Prostate gland (tissue), 2 donors: Measurements from ENCODE around the gene KLF4. TPM values are rescaled to one million over a fixed set of nuclear protein-coding genes. Genes with fewer than 3 reads are reported as not detected.

Experiments used
- DNase-seq: peaks from one replicate; pipeline ENCODE4 v3.0.0-alpha.2; 2019; ENCODE audit warnings: low spot score
- H3K27ac ChIP-seq, 2 donors: fragments of 200-600 bp; sonication (generic); 2 replicates each; pipeline ENCODE4 v1.5.1; 2017 to 2019
- H3K27me3 ChIP-seq: fragments of 200-600 bp; sonication (generic); replicated peaks from 2 replicates; pipeline ENCODE4 v1.5.1; 2019; ENCODE audit not compliant: insufficient read depth
- H3K36me3 ChIP-seq, 2 donors: fragments of 200-600 bp; sonication (generic); 1 replicate in 1 of 2; 2 replicates in 1 of 2; pipeline versions ENCODE4 v1.5.1 to v1.8.1; 2017 to 2019
- H3K4me1 ChIP-seq: fragments of 200-600 bp; sonication (generic); replicated peaks from 2 replicates; pipeline ENCODE4 v1.5.1; 2019
- H3K4me3 ChIP-seq, 2 donors: fragments of 200-600 bp; sonication (generic); 2 replicates each; pipeline ENCODE4 v1.5.1; 2017 to 2019
- H3K9me3 ChIP-seq: fragments of 200-600 bp; sonication (generic); 2 replicates; pipeline ENCODE4 v1.5.1; 2017
- CTCF ChIP-seq, 4 experiments: fragments of 200-600 bp in 2 of 4; fragments of 450-650 bp in 2 of 4; sonication (generic) in 2 of 4; IDR thresholded peaks; 1 replicate in 3 of 4; 2 replicates in 1 of 4; pipeline ENCODE4 v1.5.1; 2016 to 2019; ENCODE audit warnings: antibody characterized with exemption in 4 of 4, mild to moderate bottlenecking in 2 of 4, moderate library complexity in 2 of 4
- POLR2A ChIP-seq: fragments of 450-650 bp; IDR thresholded peaks from one replicate; pipeline ENCODE4 v1.6.1; 2016; ENCODE audit warnings: antibody characterized with exemption, mild to moderate bottlenecking
- POLR2AphosphoS5 ChIP-seq: sonication (generic); formaldehyde crosslinking; IDR thresholded peaks from one replicate; pipeline ENCODE4 v1.6.1; 2017; ENCODE audit warnings: antibody characterized with exemption
- WGBS: methylation state at CpG from one replicate; pipeline ENCODE4 v1.1.5; 2018; 5-methylcytosine and 5-hydroxymethylcytosine counted together
- intact Hi-C: fragments of 100-400 bp; cut with DNase I; formaldehyde crosslinking; loops from one replicate; pipeline ENCODE4 v1.14.2; 2022
- total RNA-seq, 2 donors: library from RNA; depleted of rRNA; stranded (reverse); fragments of >200 nt; gene quantifications; one replicate each; pipeline ENCODE4 v1.1.0, GENCODE V29; 2016

The KLF4 gene
- total RNA-seq, 2 donors from 2014 or later = 41.4 to 50.0 TPM

- no peak for TF ChIP-seq CTCF (IDR thresholded peaks at IDR 0.05)
- no peak for TF ChIP-seq POLR2A
- DNase-seq = no peak
- Histone ChIP-seq H3K27me3 (no peaks in the 10 kb centered on the region), H3K9me3 (no peaks in the 10 kb centered on the region), H3K36me3 (no peaks in the 10 kb centered on the region), H3K4me3 (no peak overlapping the region), H3K4me1 (no peaks in the 10 kb centered on the region), H3K27ac (no peak overlapping the region)
- intact Hi-C loops = no loop called here
- 34% methylated on average over 9 of the region's 9 CpGs for WGBS
Measured at GRCh38 chr9:107472581-107473340, 16.8 kb downstream of the KLF4 start.

GRCh38 chr9:107471552-107471951 lies 18.0 kb downstream of the KLF4 start:
- H3K27ac ChIP-seq = no peak overlapping the region
- H3K9me3 ChIP-seq = no peaks in the 10 kb centered on the region
- 87% methylated on average over 6 of the region's 6 CpGs for WGBS
- H3K4me1 ChIP-seq = no peaks in the 10 kb centered on the region
- no peak for DNase-seq
- H3K27me3 ChIP-seq = no peaks in the 10 kb centered on the region
- H3K4me3 ChIP-seq = no peak overlapping the region
- TF ChIP-seq POLR2AphosphoS5 (no peak), POLR2A (no peak), CTCF (IDR thresholded peaks at IDR 0.05) (no peak)
- intact Hi-C loops = no loop called here
- no peaks in the 10 kb centered on the region for H3K36me3 ChIP-seq

- 96% methylated on average over 1 of the region's 1 CpG for WGBS
- intact Hi-C loops = loop anchor here (5.0 kb wide), 1 partner anchor 1100 kb away; no protein-coding TSS in a partner anchor
- H3K9me3 ChIP-seq = no peaks in the 10 kb centered on the region
- no peak overlapping the region for H3K27ac ChIP-seq
- no peak overlapping the region for H3K4me3 ChIP-seq
- H3K4me1 ChIP-seq = no peaks in the 10 kb centered on the region
- H3K36me3 ChIP-seq = no peaks in the 10 kb centered on the region
- TF ChIP-seq CTCF (IDR thresholded peaks at IDR 0.05) (no peak), POLR2A (no peak), POLR2AphosphoS5 (no peak)
- DNase-seq = no peak
- H3K27me3 ChIP-seq = no peaks in the 10 kb centered on the region
Measured at GRCh38 chr9:107467416-107467815, 22.2 kb downstream of the KLF4 start.

GRCh38 chr9:107466826-107467225 lies 22.7 kb downstream of the KLF4 start:
- Histone ChIP-seq H3K36me3 (no peaks in the 10 kb centered on the region), H3K4me1 (no peaks in the 10 kb centered on the region), H3K27me3 (no peaks in the 10 kb centered on the region), H3K27ac (no peak overlapping the region), H3K4me3 (no peak overlapping the region), H3K9me3 (no peaks in the 10 kb centered on the region)
- WGBS = 85% methylated on average over 2 of the region's 2 CpGs
- no peak for DNase-seq
- TF ChIP-seq POLR2AphosphoS5 (no peak), CTCF (IDR thresholded peaks at IDR 0.05) (no peak), POLR2A (no peak)
- intact Hi-C loops = loop anchor here (5.0 kb wide), 1 partner anchor 1100 kb away; no protein-coding TSS in a partner anchor
